HepG2 (cell line): ENCODE data around the gene APEX1. TPM values are rescaled to one million over a fixed set of nuclear protein-coding genes. Genes with fewer than 3 reads are reported as not detected.

ENCODE experiments used
- AFF4 ChIP-seq: sonication (generic); formaldehyde crosslinking; IDR thresholded peaks from 2 replicates; pipeline ENCODE4 v1.4.0; 2020; ENCODE audit warnings: missing genetic modification reagents
- KDM2A ChIP-seq: sonication (generic); formaldehyde crosslinking; IDR thresholded peaks from 2 replicates; pipeline ENCODE4 v1.4.0; 2020; ENCODE audit warnings: low read depth, missing genetic modification reagents, borderline replicate concordance
- KDM5A ChIP-seq: fragments of 200-600 bp; sonication (generic); IDR thresholded peaks from 2 replicates; pipeline ENCODE4 v1.7.0; 2018; ENCODE audit warnings: antibody characterized with exemption, mild to moderate bottlenecking, low read length, borderline replicate concordance
- NONO ChIP-seq, 2 experiments: fragments of 450-650 bp in 1 of 2; sonication (generic) in 1 of 2; formaldehyde crosslinking in 1 of 2; IDR thresholded peaks in 1 of 2; conservative IDR thresholded peaks in 1 of 2; 2 replicates each; pipeline versions ENCODE4 v1.6.1 to v1.8.0; 2017 to 2022; ENCODE audit warnings: mild to moderate bottlenecking in 1 of 2, missing genetic modification reagents in 1 of 2, moderate library complexity in 1 of 2
- PLSCR1 ChIP-seq: sonication (generic); formaldehyde crosslinking; IDR thresholded peaks from 2 replicates; pipeline ENCODE4 v1.5.0; 2020; ENCODE audit warnings: missing genetic modification reagents, mild to moderate bottlenecking, borderline replicate concordance
- POLR2AphosphoS2 ChIP-seq: IDR thresholded peaks from 2 replicates; pipeline ENCODE4 v1.6.1; 2011; ENCODE audit warnings: low read depth, low read length, improper control_type of control experiment
- POLR2AphosphoS5 ChIP-seq: IDR thresholded peaks from 2 replicates; pipeline ENCODE4 v1.6.1; 2012; ENCODE audit warnings: low read depth, low read length
- POLR2G ChIP-seq: fragments of 200-400 bp; formaldehyde crosslinking; IDR thresholded peaks from 2 replicates; pipeline ENCODE4 v1.6.1; 2018; ENCODE audit warnings: mild to moderate bottlenecking, low read depth, low read length, moderate library complexity
- RBAK ChIP-seq: sonication (generic); formaldehyde crosslinking; IDR thresholded peaks from 2 replicates; pipeline ENCODE4 v1.5.1; 2020; ENCODE audit warnings: mild to moderate bottlenecking, missing genetic modification reagents
- RBFOX2 ChIP-seq: fragments of 200-400 bp; formaldehyde crosslinking; IDR thresholded peaks from 2 replicates; pipeline ENCODE4 v1.6.1; 2017; ENCODE audit warnings: low read depth, mild to moderate bottlenecking, low read length
- SALL2 ChIP-seq: sonication (generic); formaldehyde crosslinking; IDR thresholded peaks from 2 replicates; pipeline ENCODE4 v1.8.1; 2023; ENCODE audit warnings: mild to moderate bottlenecking, missing genetic modification reagents, inconsistent platforms
- SRF ChIP-seq: IDR thresholded peaks from 2 replicates; pipeline ENCODE4 v1.6.1; 2011; ENCODE audit warnings: mild to moderate bottlenecking, low read depth, low read length, moderate library complexity
- TMF1 ChIP-seq: sonication (generic); formaldehyde crosslinking; IDR thresholded peaks from 2 replicates; pipeline ENCODE4 v1.8.1; 2022; ENCODE audit warnings: low read depth, missing genetic modification reagents
- ZBTB42 ChIP-seq: sonication (generic); formaldehyde crosslinking; IDR thresholded peaks from 2 replicates; pipeline ENCODE4 v1.5.0; 2020; ENCODE audit warnings: mild to moderate bottlenecking, missing genetic modification reagents
- ZNF660 ChIP-seq: sonication (generic); formaldehyde crosslinking; IDR thresholded peaks from 2 replicates; pipeline ENCODE4 v1.5.1; 2020; ENCODE audit warnings: mild to moderate bottlenecking, low read depth, missing genetic modification reagents, borderline replicate concordance
- ZNF709 ChIP-seq: sonication (generic); formaldehyde crosslinking; IDR thresholded peaks from 2 replicates; pipeline ENCODE4 v1.5.0; 2020; ENCODE audit warnings: mild to moderate bottlenecking, missing genetic modification reagents
- polyA plus RNA-seq, 8 experiments: library from polyadenylated mRNA; depleted of rRNA in 3 of 8; stranded (reverse) in 7 of 8; unstranded in 1 of 8; fragments of >200 nt; fragmentation: Illumina TruSeq in 4 of 8; extraction: Trizol in 4 of 8; gene quantifications; 2 replicates each; pipeline versions ENCODE4 v1.2.1 to v1.2.3, GENCODE V29; 2011 to 2016; ENCODE audit warnings: low read depth in 4 of 8, missing spikeins in 1 of 8, mixed read lengths in 1 of 8; ENCODE audit not compliant: insufficient read depth in 1 of 8
- total RNA-seq, 5 experiments: library from RNA; depleted of rRNA; stranded (reverse); fragments of >200 nt; fragmentation: Illumina TruSeq; extraction: Trizol; gene quantifications; 2 replicates each; pipeline ENCODE4 v1.2.3, GENCODE V29; 2016; ENCODE audit warnings: low read depth in 1 of 5
- TF ChIP-seq, protein P1 (sequence below): sonication (generic); formaldehyde crosslinking; IDR thresholded peaks from 2 replicates; pipeline ENCODE4 v1.4.0; 2020; ENCODE audit warnings: mild to moderate bottlenecking, missing genetic modification reagents, borderline replicate concordance

APEX1 gene
- total and polyA plus RNA-seq, 2 of the 13 experiments (the other 11 are each of a cell fraction or from before 2014, with no cell fraction given), result 171 to 405 TPM

DNA sequence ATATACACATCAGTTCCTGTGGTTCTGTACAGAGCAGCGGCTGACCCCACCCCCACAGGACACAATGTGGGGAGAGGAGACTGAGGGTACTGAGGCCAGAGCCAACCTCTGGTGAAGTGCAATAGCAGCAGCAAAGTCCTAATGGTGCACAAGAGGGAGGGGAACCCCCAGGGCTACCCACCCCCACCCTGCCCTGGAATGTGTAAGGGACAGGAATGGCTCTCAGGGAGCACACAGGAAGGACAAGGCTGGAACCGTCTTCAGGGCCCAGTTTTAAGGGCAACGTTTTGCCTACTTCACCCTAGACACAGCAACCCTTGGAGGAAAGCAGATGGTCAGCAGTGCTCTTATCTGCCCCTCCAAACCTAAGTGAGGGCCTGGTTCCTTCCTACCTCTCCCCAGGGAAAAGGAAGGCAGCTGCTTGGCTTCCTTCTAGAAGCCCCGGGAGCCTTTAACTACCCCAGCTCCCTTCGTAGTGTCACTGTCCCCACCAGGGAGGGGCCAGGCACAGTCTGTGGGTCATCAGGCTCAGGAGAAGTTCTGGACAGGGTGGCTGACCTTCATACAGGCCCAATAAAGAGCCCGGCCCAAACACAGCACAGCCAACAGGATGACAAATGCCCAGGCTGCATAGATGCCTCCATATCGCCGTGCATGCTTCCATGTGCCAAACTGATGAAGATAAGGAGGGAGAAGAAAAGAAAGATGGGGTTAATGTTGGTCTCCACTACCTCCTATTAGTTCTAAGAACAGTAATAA, 3.2 kb downstream of the APEX1 start (continued):
- TF ChIP-seq RBAK (CRISPR knock-in tag) (no peak), ZBTB42 (CRISPR knock-in tag) (no peak), SRF (no peak), POLR2AphosphoS5 (peak; percentile 42; the same call in 1 of the 2 replicates), POLR2G (peak; percentile 76), KDM5A (no peak), AFF4 (CRISPR knock-in tag) (no peak), TMF1 (CRISPR knock-in tag) (no peak), ZNF709 (CRISPR knock-in tag) (no peak), KDM2A (CRISPR knock-in tag) (0 out of 2 replicates have a peak, but pooled peaks have one; percentile 30), ZNF660 (CRISPR knock-in tag) (no peak), SALL2 (CRISPR knock-in tag) (0 out of 2 replicates have a peak, but pooled peaks have one; percentile 60), NONO (IDR thresholded peaks at IDR 0.05) (no peak), NONO (CRISPR knock-in tag; conservative IDR thresholded peaks at IDR 0.05) (no peak), PLSCR1 (peak; percentile 29; the same call in 1 of the 2 replicates), POLR2AphosphoS2 (peak; percentile 71; the same call in 1 of the 2 replicates), RBFOX2 (peak; percentile 63)
- TF ChIP-seq, protein P1, sequence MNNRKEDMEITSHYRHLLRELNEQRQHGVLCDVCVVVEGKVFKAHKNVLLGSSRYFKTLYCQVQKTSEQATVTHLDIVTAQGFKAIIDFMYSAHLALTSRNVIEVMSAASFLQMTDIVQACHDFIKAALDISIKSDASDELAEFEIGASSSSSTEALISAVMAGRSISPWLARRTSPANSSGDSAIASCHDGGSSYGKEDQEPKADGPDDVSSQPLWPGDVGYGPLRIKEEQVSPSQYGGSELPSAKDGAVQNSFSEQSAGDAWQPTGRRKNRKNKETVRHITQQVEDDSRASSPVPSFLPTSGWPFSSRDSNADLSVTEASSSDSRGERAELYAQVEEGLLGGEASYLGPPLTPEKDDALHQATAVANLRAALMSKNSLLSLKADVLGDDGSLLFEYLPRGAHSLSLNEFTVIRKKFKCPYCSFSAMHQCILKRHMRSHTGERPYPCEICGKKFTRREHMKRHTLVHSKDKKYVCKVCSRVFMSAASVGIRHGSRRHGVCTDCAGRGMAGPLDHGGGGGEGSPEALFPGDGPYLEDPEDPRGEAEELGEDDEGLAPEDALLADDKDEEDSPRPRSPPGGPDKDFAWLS (CRISPR knock-in tag), result no peak
